Mucosa of rectum (tissue), 2 donors: ENCODE results near the gene NPB.

ENCODE experiments used
- H3K27ac ChIP-seq, 2 donors: one replicate each; pipeline ENCODE4 v1.7.0; 2013; ENCODE audit warnings: inconsistent platforms in 2 of 2, low read depth in 2 of 2, low read length in 2 of 2
- H3K27me3 ChIP-seq, 2 donors: one replicate each; pipeline ENCODE4 v1.7.0; 2013; ENCODE audit warnings: low read length in 2 of 2; ENCODE audit not compliant: control insufficient read depth in 2 of 2, insufficient read depth in 2 of 2
- H3K36me3 ChIP-seq, 2 donors: one replicate each; pipeline ENCODE4 v1.7.0; 2013; ENCODE audit warnings: low read length in 2 of 2; ENCODE audit not compliant: control insufficient read depth in 2 of 2, insufficient read depth in 2 of 2
- H3K4me1 ChIP-seq, 2 donors: one replicate each; pipeline ENCODE4 v1.7.0; 2013; ENCODE audit warnings: low read length in 2 of 2, mild to moderate bottlenecking in 1 of 2; ENCODE audit not compliant: control insufficient read depth in 2 of 2, insufficient read depth in 2 of 2
- H3K4me3 ChIP-seq, 2 donors: one replicate each; pipeline ENCODE4 v1.7.0; 2013; ENCODE audit warnings: low read length in 2 of 2
- H3K9ac ChIP-seq, 2 donors: one replicate each; pipeline ENCODE4 v1.7.0; 2013; ENCODE audit warnings: low read length in 2 of 2, low read depth in 1 of 2, mild to moderate bottlenecking in 1 of 2
- H3K9me3 ChIP-seq, 2 donors: one replicate each; pipeline ENCODE4 v1.7.0; 2013; ENCODE audit warnings: low read length in 2 of 2; ENCODE audit not compliant: control insufficient read depth in 2 of 2
- donor health status: healthy.
- donor health status: Normal muscosa, but diverticular disease.

The NPB gene

DNA sequence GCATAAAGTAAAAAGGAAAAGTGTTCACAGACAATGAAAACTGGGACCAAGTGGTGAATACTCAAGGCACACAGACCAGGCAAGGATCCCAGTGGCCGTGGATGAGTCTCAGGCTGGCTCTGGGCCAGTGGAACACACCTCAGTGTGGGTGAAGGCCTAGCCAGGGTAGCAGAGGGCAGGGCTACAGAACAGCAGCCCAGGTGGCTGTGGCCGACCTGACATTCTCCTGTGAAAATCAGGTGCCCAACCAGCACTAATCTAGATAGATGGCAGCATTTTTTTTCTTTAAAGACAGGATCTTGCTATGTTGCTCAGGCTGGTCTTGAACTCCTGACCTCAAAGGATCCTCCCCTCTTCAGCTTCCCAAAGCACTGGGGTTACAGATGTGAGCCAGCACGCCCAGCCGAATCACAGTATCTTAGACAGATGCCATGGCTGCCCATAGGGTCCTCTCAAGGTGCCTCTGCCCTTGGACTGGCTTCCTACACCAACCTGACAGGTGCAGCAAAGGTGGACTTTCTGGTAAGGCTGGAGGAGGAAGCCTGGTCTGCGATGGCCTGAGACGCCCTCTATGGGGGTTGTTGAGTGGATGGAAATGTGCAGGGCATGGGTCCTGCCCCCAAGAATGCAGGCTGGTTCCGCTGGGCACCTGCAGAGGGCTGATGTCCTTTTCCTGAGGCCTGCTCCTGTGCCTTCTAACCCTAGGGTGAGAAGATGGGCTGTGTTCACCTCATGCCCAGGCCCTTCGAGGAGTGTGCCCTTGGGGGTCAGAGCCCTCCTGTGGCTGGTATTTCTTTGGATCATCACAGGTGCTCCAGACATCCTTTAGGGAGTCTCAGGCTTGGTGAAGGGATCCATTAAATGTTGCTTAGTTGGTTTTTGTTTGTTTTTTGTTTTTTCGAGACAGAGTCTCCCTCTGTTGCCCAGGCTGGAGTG is 37.9 kb upstream of the NPB start:
- no peak overlapping the region for H3K4me3 ChIP-seq
- no peaks in the 10 kb centered on the region for H3K27me3 ChIP-seq
- H3K36me3 ChIP-seq: peaks cover 12 to 17% of the 10 kb centered on the region in 2 donors
- H3K9ac ChIP-seq: peak overlapping the region in 1 of 2 donors; percentile 23
- peaks cover 65 to 72% of the 10 kb centered on the region in 2 donors for H3K4me1 ChIP-seq
- H3K9me3 ChIP-seq: no peaks in the 10 kb centered on the region
- peak overlapping the region in 1 of 2 donors; percentile 96 for H3K27ac ChIP-seq

DNA sequence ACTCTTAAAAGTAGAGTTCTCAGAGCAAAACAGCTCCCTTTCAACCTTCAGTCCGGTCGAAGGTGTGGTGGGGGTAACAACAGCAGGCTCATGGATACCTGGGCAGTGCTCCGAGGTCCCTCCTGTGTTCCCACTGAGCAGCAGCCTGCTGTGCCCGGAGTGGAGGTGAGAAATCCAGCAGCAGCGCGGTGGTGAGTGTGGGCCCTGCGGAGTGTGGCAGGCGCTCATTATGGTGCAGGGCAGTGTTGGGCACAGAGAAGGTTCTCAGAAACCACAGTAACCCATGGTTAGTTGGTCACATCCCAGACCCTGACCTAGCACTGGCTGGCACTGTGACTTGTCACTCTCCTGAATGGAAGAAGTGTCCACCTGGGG is 36.7 kb upstream of the NPB start:
- Histone ChIP-seq H3K9ac (peak overlapping the region; percentile 54 to 74), H3K27me3 (no peaks in the 10 kb centered on the region), H3K9me3 (no peaks in the 10 kb centered on the region), H3K36me3 (peaks cover 14 to 18% of the 10 kb centered on the region in 2 donors), H3K27ac (peak overlapping the region; percentile 92 to 96), H3K4me3 (peak overlapping the region in 1 of 2 donors; percentile 14), H3K4me1 (peaks cover 70 to 77% of the 10 kb centered on the region in 2 donors)

DNA sequence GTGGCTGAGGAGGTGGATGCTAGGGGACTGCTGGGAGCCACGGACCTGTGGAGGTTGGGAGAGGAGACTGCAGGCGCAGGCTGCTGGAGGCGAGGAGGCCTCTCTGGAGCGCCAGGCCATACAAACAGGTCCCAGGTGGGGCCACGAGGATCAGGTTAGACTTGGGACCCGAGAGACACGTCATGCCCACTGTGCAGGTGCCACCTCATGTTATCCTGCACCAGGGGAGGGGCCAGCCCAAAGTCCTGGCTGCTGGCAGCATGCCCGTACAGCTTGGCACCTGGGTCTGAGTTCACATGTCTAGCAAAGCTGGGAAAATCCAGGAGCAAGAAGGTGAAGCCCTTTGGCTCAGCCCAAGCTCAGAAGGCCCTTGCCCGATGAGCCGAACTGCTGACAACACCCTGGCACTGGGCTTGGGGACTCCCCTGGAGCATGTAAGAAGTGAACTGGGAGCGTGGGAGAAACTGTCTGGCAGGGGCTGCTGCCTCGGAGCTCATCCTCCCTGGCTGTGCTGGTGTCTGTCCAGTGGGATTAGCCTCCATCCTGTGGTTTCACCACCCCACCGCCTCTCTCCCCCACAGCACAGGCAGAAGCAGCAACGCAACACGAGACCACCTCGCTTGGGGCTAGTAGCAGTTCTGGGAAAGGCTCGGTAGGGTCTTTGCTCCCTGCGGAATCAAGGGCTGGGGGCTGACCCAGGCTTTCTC is 36.2 kb upstream of the NPB start:
- Histone ChIP-seq H3K27me3 (no peaks in the 10 kb centered on the region), H3K4me3 (peak overlapping the region in 1 of 2 donors; percentile 15), H3K9me3 (no peaks in the 10 kb centered on the region), H3K27ac (peak overlapping the region; percentile 92 to 96), H3K4me1 (peaks cover 72 to 77% of the 10 kb centered on the region in 2 donors), H3K9ac (peak overlapping the region; percentile 68 to 74), H3K36me3 (peaks cover 14 to 18% of the 10 kb centered on the region in 2 donors)

DNA sequence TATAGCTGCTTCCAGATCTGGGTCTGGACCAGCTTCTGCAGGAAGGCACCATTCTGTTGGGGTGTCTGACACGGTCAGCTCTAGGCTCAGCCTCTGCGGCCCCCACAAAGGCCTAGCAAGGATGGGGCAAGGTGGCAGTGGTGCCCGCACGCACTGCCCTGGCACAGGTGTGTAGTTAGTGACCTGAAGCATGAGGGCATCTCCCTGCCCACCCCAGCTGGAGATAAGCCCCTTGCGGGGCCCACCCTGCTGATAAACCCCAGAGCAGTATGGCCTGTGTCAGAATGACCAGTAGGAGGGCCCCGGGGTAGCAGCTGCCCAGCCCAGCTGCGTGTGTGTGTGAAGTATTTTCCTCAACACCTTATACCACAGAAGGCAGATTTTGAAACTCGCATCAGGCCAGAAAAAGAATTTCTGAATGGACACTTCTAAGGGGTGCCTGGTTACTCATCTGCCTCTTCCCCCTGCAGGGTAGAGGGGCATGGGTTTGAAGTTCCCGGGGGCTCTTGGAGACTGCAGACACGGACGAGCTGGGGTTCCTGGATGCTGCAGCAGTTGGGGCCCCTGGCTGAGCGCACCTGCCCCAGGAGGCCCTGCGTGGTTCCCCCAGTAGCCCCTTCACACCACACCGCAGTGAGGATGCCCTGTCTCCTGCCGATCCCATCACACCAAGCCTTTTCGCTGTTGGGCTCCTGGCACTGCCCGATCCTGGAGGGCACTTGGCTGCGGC is 35.4 kb upstream of the NPB start:
- Histone ChIP-seq H3K36me3 (peaks cover 14 to 18% of the 10 kb centered on the region in 2 donors), H3K4me1 (peaks cover 72 to 74% of the 10 kb centered on the region in 2 donors), H3K9me3 (no peaks in the 10 kb centered on the region), H3K27me3 (no peaks in the 10 kb centered on the region), H3K27ac (peak overlapping the region; percentile 92 to 96), H3K4me3 (peak overlapping the region in 1 of 2 donors; percentile 15), H3K9ac (peak overlapping the region; percentile 70 to 74)

DNA sequence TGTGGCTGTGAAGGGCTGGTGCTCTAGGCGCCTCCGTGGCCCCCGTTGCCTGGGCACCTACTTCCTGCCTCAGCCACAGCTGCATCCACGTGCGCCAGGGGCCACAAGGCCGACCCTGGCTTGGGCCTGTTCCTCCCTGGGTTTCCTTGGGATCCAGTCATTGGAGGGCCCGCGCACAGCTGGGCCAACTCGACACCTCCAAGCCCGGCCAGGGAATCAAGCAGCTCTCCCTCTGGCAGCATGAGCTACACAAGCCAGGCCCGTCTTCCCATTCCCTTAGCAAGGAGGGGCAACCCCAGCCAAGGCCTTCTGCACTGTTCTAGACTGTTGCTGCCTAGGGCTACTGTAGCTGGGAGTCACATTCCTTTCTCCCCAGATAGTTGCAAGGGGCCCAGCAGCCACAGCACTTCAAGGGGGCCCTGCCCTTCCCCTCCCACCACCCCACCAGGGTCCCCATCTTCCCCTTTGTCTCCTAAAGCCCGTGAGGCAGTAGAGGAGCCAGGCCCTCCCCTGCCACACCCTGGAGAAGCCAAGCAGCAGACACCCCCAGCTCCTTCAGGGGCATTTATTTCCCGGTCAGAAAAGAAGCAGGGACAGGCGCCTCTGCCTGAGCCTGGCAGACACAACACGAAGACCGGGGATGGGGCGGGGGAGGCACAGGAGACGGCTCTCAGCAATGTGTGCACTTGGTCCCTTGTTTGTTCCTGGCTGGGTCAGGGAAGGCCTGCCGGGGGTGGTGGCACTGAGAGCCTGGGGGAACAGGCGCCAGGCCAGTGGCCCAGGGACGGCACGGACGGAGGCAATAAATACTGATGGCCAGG is 34.7 kb upstream of the NPB start:
- H3K27ac ChIP-seq: peak overlapping the region; percentile 92 to 96
- peak overlapping the region; percentile 47 to 70 for H3K9ac ChIP-seq

DNA sequence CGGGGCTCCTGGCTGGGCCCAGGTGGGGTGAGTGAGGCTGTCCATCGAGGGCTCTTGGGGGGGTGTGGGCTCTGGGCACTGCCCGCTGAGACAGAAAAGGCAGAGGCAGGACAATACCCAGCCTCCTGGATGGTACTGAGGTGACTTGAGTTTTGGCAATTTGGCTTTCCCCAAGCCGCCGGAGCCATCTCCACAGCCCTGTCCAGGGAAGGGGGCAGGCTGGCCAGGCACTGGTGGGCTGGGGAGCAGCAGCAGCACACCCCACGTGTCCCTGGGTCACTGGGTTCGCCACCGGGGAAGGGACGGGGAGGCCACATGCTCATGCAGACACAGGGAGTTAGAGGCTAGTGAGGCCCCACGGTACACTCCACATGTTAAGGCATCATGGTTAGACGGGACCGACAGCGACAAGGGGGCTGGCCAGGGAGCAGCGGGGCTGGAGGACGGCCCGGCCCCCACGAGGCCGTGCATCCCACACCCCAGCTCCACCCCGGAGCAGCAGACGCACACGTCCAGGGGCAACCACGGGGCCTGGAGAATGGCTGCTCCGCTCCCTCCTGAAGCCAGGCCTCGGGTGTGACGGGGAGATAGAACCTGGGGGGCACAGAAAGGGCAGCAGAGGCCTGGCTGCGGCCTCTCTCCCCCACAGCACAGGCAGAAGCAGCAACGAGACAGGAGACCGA is 33.9 kb upstream of the NPB start:
- H3K4me1 ChIP-seq: peaks cover 68 to 69% of the 10 kb centered on the region in 2 donors
- H3K27me3 ChIP-seq: no peaks in the 10 kb centered on the region
- H3K9me3 ChIP-seq: no peaks in the 10 kb centered on the region
- H3K27ac ChIP-seq: peak overlapping the region; percentile 92 to 96
- peaks cover 12 to 18% of the 10 kb centered on the region in 2 donors for H3K36me3 ChIP-seq
- H3K9ac ChIP-seq: peak overlapping the region in 1 of 2 donors; percentile 70
- peak overlapping the region in 1 of 2 donors; percentile 17 for H3K4me3 ChIP-seq

More for the DNA sequence above, 34.7 kb upstream of the NPB start:
- H3K4me3 ChIP-seq: peak overlapping the region in 1 of 2 donors; percentile 17
- no peaks in the 10 kb centered on the region for H3K27me3 ChIP-seq
- peaks cover 72 to 73% of the 10 kb centered on the region in 2 donors for H3K4me1 ChIP-seq
- no peaks in the 10 kb centered on the region for H3K9me3 ChIP-seq
- peaks cover 14 to 18% of the 10 kb centered on the region in 2 donors for H3K36me3 ChIP-seq

DNA sequence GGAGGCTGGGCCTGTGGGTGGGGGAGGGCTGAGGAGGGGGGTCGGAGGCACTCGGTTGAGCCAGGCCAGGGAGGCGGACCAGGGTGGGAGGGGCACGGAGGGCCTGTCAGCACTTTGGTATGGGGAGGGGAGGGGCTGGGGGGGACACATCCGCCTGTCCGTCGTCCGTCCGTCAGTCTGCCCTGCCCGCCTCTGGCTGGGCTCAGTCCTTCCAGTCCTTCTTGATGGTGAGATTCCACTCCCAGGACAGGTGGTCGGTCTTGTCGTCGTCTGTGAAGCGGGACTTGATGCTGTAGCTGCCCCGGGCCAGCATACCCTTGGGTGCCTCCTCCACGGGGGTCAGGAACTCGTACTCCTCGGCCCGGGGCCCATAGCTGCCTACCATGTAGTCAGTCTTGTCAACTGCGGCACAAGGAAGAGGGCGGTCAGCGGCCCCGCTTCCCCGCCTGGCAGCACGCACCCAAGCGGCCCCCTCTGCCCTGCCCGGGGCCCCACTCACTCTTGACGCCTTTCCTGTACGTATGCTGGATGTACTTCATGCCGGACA is 33.3 kb upstream of the NPB start:
- H3K36me3 ChIP-seq: peaks cover 10 to 12% of the 10 kb centered on the region in 2 donors
- peaks cover 63 to 65% of the 10 kb centered on the region in 2 donors for H3K4me1 ChIP-seq
- peak overlapping the region; percentile 96 to 98 for H3K27ac ChIP-seq
- no peaks in the 10 kb centered on the region for H3K9me3 ChIP-seq
- peak overlapping the region in 1 of 2 donors; percentile 86 for H3K9ac ChIP-seq
- H3K27me3 ChIP-seq: no peaks in the 10 kb centered on the region
- H3K4me3 ChIP-seq: no peak overlapping the region

DNA sequence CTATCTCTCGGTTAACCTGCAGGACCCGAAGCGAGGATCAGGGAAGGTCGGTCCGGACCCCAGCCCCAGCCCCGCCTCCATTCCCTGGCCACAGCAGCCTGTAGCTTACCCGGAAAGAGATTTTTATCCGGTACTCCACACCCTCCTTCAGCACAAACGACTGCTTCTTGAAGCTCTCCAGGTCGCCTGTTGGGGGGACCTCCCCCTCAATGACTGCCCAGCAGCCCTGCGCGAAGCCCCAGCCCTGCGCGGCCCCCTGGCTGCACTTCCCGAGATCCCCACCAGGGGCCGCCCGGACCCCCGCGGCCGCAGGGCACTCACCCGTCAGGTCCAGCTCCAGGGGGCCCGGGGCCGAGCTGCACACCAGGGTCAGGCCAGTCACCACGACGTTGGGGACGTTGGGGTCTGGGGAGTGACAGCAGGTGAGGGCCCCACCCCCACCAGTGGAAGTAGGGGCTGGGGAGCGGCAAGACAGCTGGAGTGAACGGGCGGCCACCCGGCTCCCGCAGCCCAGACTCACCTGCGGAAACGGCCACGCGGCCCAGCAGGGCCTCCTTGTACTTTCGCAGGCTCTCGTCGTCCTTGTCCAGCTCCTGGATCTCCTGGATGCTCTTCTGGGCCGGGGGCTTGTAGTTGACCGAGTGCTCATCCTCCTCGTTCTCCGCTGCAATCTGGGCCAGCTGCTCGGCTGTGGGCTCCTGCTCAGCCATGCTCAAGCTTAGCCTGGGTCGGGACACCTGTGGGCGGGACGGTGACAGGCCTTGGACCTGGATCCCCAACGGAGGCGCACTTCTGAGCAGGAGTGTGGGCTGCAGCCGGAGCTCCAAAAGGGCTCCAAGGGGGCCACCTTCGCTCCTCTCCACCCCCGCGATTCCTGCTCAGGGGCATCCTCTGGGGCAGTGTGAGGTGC is 32.6 kb upstream of the NPB start:
- Histone ChIP-seq H3K36me3 (peaks cover 10 to 12% of the 10 kb centered on the region in 2 donors), H3K9ac (peak overlapping the region; percentile 86 to 93), H3K4me3 (peak overlapping the region; percentile 84 to 94), H3K27ac (peak overlapping the region; percentile 96 to 98), H3K27me3 (no peaks in the 10 kb centered on the region), H3K4me1 (peaks cover 61% of the 10 kb centered on the region in 2 donors), H3K9me3 (no peaks in the 10 kb centered on the region)
